Spinal cord (tissue), 10 donors: Measurements from ENCODE around the gene CNTNAP4. TPM values are rescaled to one million over a fixed set of nuclear protein-coding genes. Genes with fewer than 3 reads are reported as not detected.

Experiments used
- DNase-seq, 6 donors: peaks; one replicate each; pipeline versions ENCODE4 v3.0.0 to v3.0.0-alpha.2; 2013 to 2015; ENCODE audit warnings: low spot score in 6 of 6, low read depth in 4 of 6
- H3K27ac ChIP-seq: one replicate; pipeline ENCODE4 v1.5.1; 2013; ENCODE audit warnings: low read depth, low read length, control low read depth
- H3K27me3 ChIP-seq: one replicate; pipeline ENCODE4 v1.6.1; 2013; ENCODE audit warnings: low read length; ENCODE audit not compliant: control insufficient read depth, insufficient read depth
- H3K36me3 ChIP-seq: one replicate; pipeline ENCODE4 v1.6.1; 2013; ENCODE audit warnings: low read length; ENCODE audit not compliant: control insufficient read depth, insufficient read depth
- H3K4me1 ChIP-seq: one replicate; pipeline ENCODE4 v1.6.1; 2013; ENCODE audit warnings: low read length; ENCODE audit not compliant: control insufficient read depth, insufficient read depth
- H3K4me3 ChIP-seq: one replicate; pipeline ENCODE4 v1.5.1; 2013; ENCODE audit warnings: low read depth, low read length, control low read depth
- H3K9me3 ChIP-seq: one replicate; pipeline ENCODE4 v1.6.1; 2013; ENCODE audit warnings: low read length; ENCODE audit not compliant: control insufficient read depth, insufficient read depth
- WGBS: methylation state at CpG from one replicate; pipeline ENCODE4 v1.1.5; 2013; ENCODE audit warnings: missing lambda C conversion rate; ENCODE audit not compliant: insufficient coverage; 5-methylcytosine and 5-hydroxymethylcytosine counted together
- polyA plus RNA-seq, 2 donors: library from polyadenylated mRNA; unstranded; fragments of 120-200 nt; gene quantifications; one replicate each; pipeline ENCODE4 v1.2.1, GENCODE V29; 2013; ENCODE audit not compliant: insufficient read length in 2 of 2
- total RNA-seq, 2 donors: library from RNA; depleted of rRNA in 1 of 2; stranded (reverse); fragments of 120-200 nt in 1 of 2; fragments of >200 nt in 1 of 2; gene quantifications; one replicate each; pipeline versions ENCODE4 v1.2.3 to v1.2.4, GENCODE V29; 2013 to 2014
- donor health status: healthy.

The CNTNAP4 gene
- total and polyA plus RNA-seq, 4 donors = 17.3 to 56.0 (median 42.0) TPM

DNA sequence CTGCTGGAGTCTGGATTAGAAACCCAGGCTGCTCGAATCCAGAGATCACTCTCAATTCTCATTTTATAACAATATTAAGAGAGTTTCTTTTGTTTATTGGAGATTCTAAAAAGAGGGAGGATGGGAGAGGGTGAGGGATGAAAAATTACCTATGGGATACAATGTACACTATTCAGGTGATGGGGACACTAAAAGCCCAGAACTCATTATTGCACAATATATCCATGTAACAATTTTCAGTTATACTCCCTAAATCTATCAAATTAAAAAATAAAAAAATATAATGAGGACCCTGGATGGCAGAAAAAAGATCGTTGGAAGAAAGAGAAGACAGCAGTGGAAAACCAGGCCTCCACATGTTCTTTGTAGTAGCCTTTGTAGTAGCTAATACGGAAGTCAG is 100.8 kb downstream of the CNTNAP4 start:
- DNase-seq = no peak
- Histone ChIP-seq H3K4me1 (no peaks in the 10 kb centered on the region), H3K36me3 (no peaks in the 10 kb centered on the region), H3K9me3 (no peaks in the 10 kb centered on the region), H3K27me3 (no peaks in the 10 kb centered on the region), H3K27ac (no peak overlapping the region), H3K4me3 (no peak overlapping the region)
- WGBS = 100% methylated on average over 2 of the region's 3 CpGs

DNA sequence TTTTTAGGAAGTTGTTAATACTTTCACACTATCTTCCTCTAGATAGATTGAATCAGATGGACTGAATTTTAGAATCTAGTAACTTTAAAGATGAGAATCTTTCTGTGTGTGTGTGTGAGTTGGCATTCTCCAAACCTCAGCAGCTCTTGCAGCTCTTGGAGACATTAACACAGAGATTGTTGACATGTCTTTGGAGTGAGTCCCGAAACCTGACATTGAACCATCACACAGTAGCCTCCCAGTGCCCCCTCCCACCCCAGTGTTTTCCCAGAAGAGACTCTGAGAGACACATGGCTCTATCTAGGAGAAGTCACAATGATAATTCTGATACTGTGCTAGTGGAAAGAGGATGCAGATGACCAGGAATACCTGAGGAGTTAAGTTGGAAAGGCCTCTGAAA is 103.9 kb downstream of the CNTNAP4 start:
- DNase-seq = peak in 1 of 6 donors; percentile 68
- WGBS = no CpG with 5 or more reads among the region's 1 CpG
- Histone ChIP-seq H3K36me3 (no peaks in the 10 kb centered on the region), H3K4me1 (no peaks in the 10 kb centered on the region), H3K4me3 (no peak overlapping the region), H3K27me3 (no peaks in the 10 kb centered on the region), H3K27ac (no peak overlapping the region), H3K9me3 (no peaks in the 10 kb centered on the region)

DNA sequence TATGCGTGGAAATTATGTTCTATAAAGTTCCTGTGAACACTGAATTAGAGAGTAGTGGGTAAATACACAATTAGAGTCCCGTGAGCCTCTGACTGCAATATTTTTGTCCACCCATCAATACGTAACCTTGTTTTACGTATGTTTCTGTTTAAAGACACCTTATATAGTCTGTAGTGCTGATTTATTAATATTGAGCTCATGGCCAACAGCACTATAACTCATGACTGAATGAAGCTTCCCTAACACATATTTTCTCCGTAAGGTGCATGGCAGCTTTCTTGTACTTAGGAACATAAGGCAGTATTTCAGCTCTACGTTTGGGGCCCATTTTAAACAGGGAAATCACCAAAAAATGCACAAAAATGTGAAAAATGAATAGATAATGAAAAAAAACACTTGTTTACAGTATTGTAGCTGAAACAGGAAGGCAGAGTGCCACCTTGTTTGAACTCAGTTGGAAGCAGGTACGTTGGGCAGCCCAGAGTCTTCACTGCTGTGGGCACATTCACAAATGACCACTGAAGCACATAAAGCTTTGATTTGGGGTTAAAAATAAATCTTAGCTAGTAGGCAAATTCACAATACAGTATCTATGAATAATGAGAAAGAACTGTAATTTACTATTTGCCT is 108.5 kb downstream of the CNTNAP4 start:
- Histone ChIP-seq H3K27ac (no peak overlapping the region), H3K4me3 (no peak overlapping the region), H3K4me1 (no peaks in the 10 kb centered on the region), H3K27me3 (no peaks in the 10 kb centered on the region), H3K9me3 (no peaks in the 10 kb centered on the region), H3K36me3 (no peaks in the 10 kb centered on the region)
- DNase-seq = peak in 1 of 6 donors; percentile 25
- WGBS = no CpG with 5 or more reads among the region's 7 CpGs

DNA sequence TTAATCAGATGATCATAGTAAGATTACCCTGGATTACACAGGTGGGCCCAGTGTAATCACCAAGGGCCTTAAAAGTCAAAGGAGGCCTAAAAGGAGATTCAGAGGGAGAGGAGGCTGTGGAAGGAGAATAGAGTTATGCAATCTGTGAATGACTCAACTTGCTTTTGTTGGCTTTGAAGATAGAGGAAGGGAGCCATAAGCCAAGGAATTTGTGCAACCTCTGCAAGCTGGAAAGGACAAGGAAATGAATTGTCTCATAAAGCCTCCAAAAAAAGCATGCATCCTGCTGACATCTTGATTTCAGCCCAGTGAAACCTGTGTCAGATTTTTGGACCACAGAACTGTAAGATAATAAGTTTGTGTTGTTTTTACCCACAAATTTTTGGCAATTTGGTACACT is 109.6 kb downstream of the CNTNAP4 start:
- no peaks in the 10 kb centered on the region for H3K27me3 ChIP-seq
- no peaks in the 10 kb centered on the region for H3K36me3 ChIP-seq
- peak in 1 of 6 donors; percentile 39 for DNase-seq
- H3K27ac ChIP-seq = no peak overlapping the region
- H3K9me3 ChIP-seq = no peaks in the 10 kb centered on the region
- H3K4me3 ChIP-seq = no peak overlapping the region
- no peaks in the 10 kb centered on the region for H3K4me1 ChIP-seq

DNA sequence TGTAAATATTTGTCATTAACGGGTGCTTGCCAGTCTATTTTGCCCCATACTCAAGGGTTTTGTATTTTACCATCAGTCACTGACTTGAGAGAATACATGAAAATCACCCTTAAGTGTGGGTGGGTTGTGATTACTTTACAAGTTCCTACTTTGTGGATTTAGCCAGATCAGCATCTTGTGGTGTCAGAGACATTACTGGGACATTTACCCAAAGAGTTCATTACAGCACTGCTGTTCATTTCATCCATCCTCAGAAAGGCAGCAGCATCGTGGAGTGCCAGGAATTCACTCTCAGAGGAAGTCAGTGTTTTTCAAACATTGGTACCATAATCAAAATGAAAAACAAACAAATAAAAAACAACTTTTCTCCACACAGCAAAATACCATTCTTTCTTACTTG is 110.8 kb downstream of the CNTNAP4 start:
- Histone ChIP-seq H3K27me3 (no peaks in the 10 kb centered on the region), H3K4me1 (no peaks in the 10 kb centered on the region), H3K36me3 (no peaks in the 10 kb centered on the region), H3K9me3 (no peaks in the 10 kb centered on the region), H3K27ac (no peak overlapping the region), H3K4me3 (no peak overlapping the region)
- 29% methylated on average over 1 of the region's 2 CpGs for WGBS
- peak in 1 of 6 donors; percentile 18 for DNase-seq

DNA sequence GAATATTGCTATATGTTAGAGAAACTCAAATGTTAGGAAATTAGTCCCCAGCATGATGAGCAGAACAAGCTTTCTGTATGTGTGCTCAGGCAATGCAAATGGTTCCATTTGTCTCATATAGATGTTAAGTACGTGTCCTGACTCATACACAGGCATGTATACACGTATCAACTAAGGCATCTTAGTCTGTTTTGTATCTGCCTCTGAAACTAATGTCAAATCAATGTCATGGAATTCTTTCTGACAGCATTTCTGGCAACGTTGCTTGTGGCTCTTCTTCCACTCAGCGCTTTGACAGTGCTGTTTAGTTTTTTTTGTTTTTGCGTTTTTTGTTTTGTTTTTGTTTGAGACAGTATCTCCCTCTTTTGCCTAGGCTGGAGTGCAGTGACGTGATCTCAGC is 111.9 kb downstream of the CNTNAP4 start:
- no peaks in the 10 kb centered on the region for H3K27me3 ChIP-seq
- H3K27ac ChIP-seq = no peak overlapping the region
- H3K4me1 ChIP-seq = no peaks in the 10 kb centered on the region
- no peak overlapping the region for H3K4me3 ChIP-seq
- H3K9me3 ChIP-seq = no peaks in the 10 kb centered on the region
- 100% methylated on average over 4 of the region's 6 CpGs for WGBS
- DNase-seq = no peak
- no peaks in the 10 kb centered on the region for H3K36me3 ChIP-seq

DNA sequence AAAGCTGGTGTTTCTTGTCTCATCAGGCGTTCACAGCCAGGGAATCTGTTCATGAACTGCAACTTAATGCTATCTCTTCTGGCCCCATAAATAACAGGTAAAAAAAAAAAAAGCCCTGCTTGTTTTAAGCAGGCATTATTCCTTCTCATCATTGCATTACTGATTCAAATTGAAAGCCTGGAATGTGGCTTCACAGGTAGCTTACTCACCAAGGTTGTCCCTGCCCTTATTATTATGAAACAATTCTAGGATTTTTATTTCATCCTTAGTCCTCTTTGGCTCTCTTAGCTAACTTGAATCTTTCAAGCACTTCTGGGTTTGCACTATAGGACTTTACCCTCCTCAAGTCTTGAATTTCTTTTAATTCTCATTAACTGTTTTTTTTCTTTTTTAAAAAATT is 113.3 kb downstream of the CNTNAP4 start:
- 80% methylated on average over 1 of the region's 1 CpG for WGBS

DNA sequence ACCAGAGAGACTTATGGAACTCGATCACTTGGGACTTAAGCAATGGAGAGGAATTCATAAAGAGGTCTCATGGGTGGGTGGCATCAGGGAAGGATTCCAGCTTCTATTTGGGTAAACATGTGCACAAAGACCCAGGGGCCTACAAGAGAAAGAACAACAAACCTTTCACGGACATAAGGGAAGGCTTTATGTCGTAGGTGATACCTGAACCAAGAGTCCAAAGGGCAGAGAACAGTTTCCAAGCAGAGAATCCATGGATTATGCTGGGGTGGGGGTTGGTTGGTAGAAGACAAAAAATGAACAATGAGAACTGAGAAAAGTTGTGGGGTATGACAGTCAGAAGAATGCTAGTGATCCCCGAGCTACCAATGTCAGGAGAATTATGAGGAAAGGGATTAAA is 119.8 kb downstream of the CNTNAP4 start:
- H3K4me3 ChIP-seq = no peak overlapping the region
- no peak for DNase-seq
- WGBS = 77% methylated on average over 3 of the region's 4 CpGs
- H3K36me3 ChIP-seq = no peaks in the 10 kb centered on the region
- no peak overlapping the region for H3K27ac ChIP-seq
- H3K9me3 ChIP-seq = no peaks in the 10 kb centered on the region
- H3K27me3 ChIP-seq = no peaks in the 10 kb centered on the region
- no peaks in the 10 kb centered on the region for H3K4me1 ChIP-seq

More for the DNA sequence above, 113.3 kb downstream of the CNTNAP4 start:
- Histone ChIP-seq H3K27ac (no peak overlapping the region), H3K4me3 (no peak overlapping the region), H3K9me3 (no peaks in the 10 kb centered on the region), H3K36me3 (no peaks in the 10 kb centered on the region), H3K4me1 (no peaks in the 10 kb centered on the region), H3K27me3 (no peaks in the 10 kb centered on the region)
- no peak for DNase-seq

DNA sequence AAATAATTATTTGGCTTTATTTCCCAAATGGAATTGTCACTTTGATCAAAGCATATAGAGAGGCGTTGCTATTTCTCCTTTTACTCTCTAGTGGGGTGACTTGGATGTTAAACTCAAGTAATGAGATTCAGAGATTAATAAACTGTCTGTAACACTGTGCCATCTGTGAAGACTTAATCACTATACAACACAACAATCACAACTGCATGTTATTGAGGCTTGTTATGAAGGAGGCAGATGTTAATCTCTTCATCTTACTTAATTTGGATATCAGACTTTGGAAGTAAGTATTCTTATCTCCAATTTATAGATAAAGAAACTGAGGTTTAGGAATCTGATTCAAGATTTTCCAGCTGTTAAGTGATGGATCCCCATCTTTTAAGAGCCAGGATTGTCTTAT is 132.5 kb downstream of the CNTNAP4 start:
- Histone ChIP-seq H3K4me3 (no peak overlapping the region), H3K27ac (no peak overlapping the region), H3K36me3 (no peaks in the 10 kb centered on the region), H3K27me3 (no peaks in the 10 kb centered on the region), H3K9me3 (peaks cover 5% of the 10 kb centered on the region), H3K4me1 (no peaks in the 10 kb centered on the region)
- no peak for DNase-seq
- WGBS = no CpG with 5 or more reads among the region's 1 CpG

DNA sequence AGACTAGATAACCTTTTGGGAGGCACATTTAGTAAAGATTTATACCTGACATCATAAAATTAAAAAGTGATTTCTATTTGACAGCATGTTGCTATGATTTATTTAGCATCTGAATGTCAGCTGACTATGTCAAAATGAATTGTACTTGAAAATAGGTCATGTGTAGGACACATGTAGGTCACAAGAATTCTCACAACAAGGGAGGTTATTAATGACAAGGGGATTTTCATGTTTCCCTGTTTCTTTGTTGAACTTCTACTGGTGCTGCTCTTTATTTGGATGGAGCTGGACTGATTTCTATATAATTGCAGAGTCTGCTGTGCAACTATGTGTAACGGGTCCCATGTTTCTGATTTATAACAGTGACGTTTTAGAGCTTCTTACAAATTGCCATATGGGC is 144.4 kb downstream of the CNTNAP4 start:
- Histone ChIP-seq H3K4me3 (no peak overlapping the region), H3K27me3 (no peaks in the 10 kb centered on the region), H3K9me3 (peaks cover 3% of the 10 kb centered on the region), H3K4me1 (no peaks in the 10 kb centered on the region), H3K27ac (no peak overlapping the region), H3K36me3 (no peaks in the 10 kb centered on the region)
- no peak for DNase-seq
- no CpG with 5 or more reads among the region's 2 CpGs for WGBS
